HG03064 (cell line): ENCODE measurements around the gene CD101.

Source experiments
- ATAC-seq: cut with Tn5 transposase; IDR thresholded peaks from one replicate; pipeline ENCODE4 v1.9.1; 2021; ENCODE audit warnings: low read depth; ENCODE audit not compliant: unreplicated experiment

Gene CD101

GRCh38 chr1:116984406-116985160 is 17.0 kb upstream of the CD101 start:
- no peak for ATAC-seq

GRCh38 chr1:116986421-116987255 is 14.9 kb upstream of the CD101 start:
- ATAC-seq, result no peak

- no peak for ATAC-seq
Observed at GRCh38 chr1:116987256-116987555, 14.4 kb upstream of the CD101 start.

- no peak for ATAC-seq
Observed at GRCh38 chr1:116988248-116988647, 13.3 kb upstream of the CD101 start.

- ATAC-seq, result no peak
Observed at GRCh38 chr1:116988908-116989307, 12.7 kb upstream of the CD101 start.

GRCh38 chr1:116989835-116990234 is 11.7 kb upstream of the CD101 start:
- ATAC-seq, result no peak

GRCh38 chr1:116990612-116991151 is 10.9 kb upstream of the CD101 start:
- no peak for ATAC-seq

GRCh38 chr1:116991171-116991845 is 10.3 kb upstream of the CD101 start:
- ATAC-seq, result no peak

GRCh38 chr1:116991918-116992317 is 9.6 kb upstream of the CD101 start:
- no peak for ATAC-seq

- no peak for ATAC-seq
Observed at GRCh38 chr1:116993286-116993685, 8.3 kb upstream of the CD101 start.

- ATAC-seq, result no peak
Observed at GRCh38 chr1:116994411-116994810, 7.1 kb upstream of the CD101 start.

GRCh38 chr1:116997066-116997465 is 4.5 kb upstream of the CD101 start:
- ATAC-seq, result no peak

- ATAC-seq, result no peak
Observed at GRCh38 chr1:116997636-116998035, 3.9 kb upstream of the CD101 start.

GRCh38 chr1:116999596-116999995 is 2.0 kb upstream of the CD101 start:
- no peak for ATAC-seq

- ATAC-seq, result no peak
Observed at GRCh38 chr1:117000142-117000541, 1.4 kb upstream of the CD101 start.

GRCh38 chr1:117003223-117003875 is 1.8 kb downstream of the CD101 start:
- no peak for ATAC-seq

- no peak for ATAC-seq
Observed at GRCh38 chr1:117007719-117008013, 6.1 kb downstream of the CD101 start.

- no peak for ATAC-seq
Observed at GRCh38 chr1:117008656-117009055, 7.1 kb downstream of the CD101 start.

- no peak for ATAC-seq
Observed at GRCh38 chr1:117009132-117009531, 7.6 kb downstream of the CD101 start.

GRCh38 chr1:117010310-117010969 is 8.9 kb downstream of the CD101 start:
- no peak for ATAC-seq
